Measurements from ENCODE around the gene CEBPE.

The CEBPE gene

DNA sequence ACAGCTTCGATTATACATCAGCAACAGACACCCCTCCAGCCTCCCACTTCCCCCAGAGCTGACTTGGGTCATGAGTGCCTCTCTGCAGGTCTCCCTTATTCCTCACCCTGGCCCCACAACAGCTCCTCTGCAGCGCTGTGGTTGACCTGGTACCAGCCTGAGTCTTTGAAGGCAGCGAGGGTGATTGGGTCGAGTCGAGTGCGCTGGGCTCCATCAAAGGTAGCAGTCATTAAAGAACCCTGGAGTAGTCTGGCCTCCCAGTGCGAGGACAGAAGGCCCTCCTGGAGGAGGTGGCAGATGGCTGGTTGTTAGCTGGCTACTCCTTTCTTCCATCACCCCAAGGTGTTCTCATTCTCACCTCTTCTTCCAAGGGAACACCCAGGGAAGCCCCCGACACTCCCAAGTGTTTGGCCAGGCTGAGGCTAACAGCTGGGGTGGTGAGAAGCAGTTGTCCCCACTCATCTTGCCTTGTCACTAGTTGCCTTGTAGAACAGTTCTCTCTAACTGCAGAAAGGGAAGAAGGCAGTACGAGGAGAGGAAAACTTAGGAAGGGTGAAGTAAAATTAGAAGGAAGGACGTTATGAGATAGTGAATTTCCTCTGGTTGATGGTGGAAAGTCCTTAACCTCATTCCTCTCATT, 16.9 kb downstream of the CEBPE start:
- no peak for DNase-seq

DNA sequence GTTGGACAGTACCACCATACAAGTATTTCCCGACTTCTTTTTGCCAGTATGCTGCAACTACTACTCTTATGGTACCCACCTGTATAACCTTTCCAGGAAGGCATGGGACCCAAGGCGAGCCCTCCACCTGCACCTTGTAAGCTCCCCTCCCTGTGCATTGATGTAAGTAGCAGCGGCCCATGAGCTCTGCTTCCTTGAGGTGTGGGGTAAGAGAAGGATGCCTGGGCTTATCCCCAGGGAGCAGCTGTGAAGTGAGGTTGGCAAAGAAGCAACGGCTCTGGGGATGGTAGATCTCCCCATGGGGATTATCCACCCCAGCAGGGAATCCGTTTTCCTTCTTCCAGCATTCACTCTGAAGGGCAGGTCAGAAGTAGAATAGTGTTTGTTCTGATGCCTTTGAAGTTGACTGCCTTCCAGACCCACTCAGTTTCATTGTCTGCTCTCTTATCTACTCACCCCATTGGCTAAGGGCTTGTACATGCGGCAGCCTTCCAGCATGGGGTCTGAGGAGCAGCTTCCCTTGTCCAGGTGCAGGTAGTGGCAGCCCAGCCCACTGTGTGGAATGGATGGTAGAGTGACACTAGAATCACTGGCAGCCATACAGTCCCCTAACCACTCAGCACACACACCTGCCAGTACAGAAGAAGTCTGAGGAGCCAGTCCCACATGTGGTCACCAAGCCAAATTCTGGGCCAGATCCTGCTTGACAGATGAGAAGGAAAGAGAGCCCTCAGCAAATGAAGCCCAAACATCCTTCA, 17.7 kb downstream of the CEBPE start:
- no peak for DNase-seq

DNA sequence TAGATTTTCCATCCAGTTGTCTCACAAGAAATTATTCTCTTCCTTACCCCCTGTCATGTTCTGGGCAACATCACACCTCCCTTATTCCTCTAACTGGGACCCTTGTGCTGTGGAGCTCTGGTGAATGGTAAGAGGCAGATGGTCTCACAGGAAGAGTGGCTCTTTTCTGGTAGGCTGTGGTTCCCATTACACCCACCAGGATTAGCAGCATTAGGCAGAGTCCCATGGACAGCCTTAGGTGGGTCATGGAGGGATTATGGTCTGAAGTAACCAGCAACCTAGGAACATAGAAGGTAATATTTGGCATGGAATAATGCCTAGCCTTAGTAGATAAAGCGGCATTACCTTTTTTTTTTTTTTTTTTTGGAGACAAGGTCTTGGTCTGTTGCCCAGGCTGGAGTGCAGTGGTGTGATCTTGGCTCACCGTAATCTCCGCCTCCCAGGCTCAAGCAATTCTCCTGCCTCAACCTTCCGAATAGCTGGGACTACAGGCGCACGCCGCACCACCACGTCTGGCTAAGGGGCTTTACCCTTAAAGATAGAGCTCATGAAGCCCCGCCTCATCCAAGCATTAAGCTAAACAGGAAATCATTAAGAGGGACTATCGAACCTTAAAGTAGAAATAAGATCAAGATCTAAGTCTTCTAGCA, 19.7 kb downstream of the CEBPE start:
- DNase-seq, result no peak

DNA sequence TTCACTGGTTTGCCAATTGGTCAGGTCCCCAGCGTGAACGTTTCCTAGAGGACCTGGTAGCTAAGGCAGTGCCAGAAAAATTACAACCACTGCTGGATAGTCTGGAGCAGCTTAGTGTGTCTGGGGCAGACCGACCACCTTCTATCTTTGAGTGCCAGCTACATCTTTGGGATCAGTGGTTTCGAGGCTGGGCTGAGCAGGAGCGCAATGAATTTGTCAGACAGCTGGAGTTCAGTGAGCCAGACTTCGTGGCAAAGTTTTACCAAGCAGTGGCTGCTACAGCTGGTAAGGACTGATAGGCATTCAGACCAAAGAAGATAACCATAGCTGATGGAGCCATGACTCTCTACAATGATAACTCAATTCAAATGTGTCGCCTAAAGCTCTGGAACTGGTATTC, 21.3 kb downstream of the CEBPE start:
- no peak for DNase-seq

DNA sequence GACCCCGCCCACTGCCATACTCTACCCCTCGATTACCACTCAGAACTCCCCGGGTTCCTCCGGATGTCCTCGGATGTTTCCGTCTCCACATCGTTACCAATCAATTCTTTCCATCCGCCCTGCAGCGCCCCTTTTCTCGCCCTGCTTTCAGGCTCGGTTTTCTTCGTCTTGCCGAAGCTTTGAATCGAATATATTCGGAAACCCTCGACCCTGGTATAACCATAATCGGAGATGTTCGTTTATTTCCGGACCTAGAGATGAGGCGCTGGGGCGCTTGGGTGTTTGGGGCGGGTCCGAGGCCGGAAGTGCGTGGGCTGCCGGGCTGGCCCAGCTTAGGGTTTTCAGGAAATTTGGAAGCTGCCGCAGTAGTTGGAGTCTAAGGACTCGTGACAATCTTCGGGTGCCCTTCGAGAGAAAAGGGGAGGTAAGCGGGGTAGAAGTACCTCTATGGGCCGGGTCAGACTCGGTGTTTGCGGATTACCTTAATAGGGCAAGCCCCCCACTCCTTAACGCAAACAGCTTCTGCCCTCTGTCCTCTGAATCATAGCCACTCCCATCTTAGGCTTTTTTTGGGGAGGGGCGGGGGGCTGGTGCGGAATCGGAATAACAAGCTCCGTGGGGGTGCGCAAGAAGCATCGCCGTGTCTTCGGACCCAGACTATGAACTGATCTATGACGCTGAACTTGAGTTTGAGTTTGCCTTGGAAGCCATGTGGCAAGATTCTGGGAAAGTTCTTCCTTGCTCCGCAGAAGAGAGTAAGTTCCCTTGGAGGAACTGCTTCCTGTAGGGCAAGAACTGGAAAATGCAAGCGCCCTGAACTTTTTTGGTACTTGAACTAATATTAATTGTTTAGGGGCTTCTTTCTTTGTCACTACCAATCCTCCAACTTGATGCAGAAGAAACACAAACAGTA, 23.6 kb downstream of the CEBPE start, which contains the start of gene C14orf119:
C14orf119 (plus strand) TSS at position 310 of the 913 bp plus-strand sequence. CDS start 2,154 bp downstream, outside the sequence.
- DNase-seq, result no peak

DNA sequence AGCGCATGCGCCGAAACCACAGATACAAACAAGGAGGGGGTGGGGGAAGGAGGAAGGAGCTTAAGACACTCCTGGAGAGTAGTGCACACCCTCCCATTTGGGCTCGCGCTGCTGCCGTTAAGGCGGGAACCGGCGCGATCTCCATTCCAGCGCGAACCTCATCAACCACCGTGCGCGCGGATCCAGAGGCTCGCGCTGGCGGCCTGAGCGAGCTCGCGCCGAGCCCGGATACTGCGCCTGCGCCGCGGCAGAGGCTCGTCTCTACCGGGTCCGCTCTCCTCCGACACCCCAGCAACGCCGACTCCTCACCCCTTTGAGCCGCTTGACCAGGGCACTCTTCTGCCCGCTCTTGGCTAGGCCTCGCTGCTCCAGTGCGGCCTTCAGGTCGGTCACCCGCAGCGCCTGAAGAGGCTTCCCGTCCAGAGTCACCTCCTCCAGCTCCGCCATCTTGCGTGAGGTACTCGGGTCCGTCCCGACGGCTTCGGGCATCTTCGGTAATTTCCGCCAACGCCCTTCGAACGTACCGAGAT, 24.3 kb downstream of the CEBPE start, which contains the start of gene ACIN1:
ACIN1 (minus strand) TSS at position 471 of the 530 bp plus-strand sequence; CDS start at position 447, 24 bp downstream.
- no peak for DNase-seq

DNA sequence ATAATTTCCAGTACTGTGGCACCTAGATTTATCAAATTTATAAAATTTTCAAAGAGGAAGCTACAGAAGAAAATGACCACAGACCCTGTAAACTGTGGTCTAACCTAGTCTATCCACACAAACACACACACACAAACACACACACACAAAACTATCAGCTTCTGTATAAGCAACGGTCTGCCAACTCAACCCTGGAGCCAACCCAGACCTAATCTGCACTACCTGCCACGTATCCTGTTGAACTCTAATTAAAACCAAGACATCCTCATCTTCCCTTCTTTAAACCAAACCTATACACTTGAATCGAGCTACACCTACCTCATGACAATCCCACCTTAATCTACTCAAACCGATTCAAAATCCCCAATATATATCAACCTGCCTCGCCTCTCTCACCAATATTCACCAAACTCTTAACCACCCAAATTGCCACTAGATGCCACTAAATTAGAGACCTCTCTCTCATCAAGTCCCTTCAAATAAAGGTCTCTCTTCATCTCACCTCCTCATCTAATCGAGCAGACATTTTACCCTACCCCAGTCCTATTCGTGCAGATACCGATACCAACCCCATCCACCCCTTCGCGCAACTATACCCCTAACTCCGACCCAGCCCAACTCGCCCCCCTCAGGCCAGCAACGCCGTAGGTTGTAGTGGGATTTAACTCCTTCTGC, 24.9 kb downstream of the CEBPE start:
- DNase-seq, result no peak

DNA sequence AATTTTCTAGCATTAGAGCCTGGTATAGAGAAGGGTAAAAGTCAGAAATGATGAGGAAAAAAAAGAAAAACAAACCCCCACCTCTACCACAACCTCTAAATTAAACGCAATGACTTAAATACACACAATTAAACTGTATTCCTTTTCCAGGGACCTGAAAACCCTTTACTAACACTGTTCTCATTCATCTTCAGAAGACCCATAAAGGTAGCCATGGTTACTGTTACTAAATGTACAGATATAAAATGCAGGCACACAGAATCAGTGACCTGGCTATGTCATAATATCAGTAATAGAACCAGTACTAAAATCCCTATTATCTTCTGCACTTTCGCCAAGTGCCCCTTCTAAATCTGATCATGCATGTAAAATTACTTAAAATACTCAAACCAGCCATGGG, 25.5 kb downstream of the CEBPE start:
- DNase-seq, result no peak

DNA sequence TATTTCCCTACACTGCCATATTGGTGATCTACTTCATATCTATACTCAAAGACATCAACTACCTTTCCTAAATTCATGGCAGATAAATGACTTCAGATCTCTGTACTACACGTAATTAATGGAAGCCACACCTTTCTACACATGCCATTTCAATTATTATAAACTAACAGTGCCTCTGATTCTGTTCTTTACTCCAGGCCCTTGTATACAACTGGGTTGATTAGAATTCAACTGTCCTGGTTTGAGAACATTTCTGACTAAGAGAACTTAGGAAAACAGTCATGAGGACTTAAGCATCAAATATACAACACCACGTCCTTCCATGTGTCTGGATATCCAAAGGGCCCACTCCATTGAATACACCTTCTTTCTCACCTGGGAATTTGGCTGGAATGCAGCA, 26.0 kb downstream of the CEBPE start:
- DNase-seq, result no peak

DNA sequence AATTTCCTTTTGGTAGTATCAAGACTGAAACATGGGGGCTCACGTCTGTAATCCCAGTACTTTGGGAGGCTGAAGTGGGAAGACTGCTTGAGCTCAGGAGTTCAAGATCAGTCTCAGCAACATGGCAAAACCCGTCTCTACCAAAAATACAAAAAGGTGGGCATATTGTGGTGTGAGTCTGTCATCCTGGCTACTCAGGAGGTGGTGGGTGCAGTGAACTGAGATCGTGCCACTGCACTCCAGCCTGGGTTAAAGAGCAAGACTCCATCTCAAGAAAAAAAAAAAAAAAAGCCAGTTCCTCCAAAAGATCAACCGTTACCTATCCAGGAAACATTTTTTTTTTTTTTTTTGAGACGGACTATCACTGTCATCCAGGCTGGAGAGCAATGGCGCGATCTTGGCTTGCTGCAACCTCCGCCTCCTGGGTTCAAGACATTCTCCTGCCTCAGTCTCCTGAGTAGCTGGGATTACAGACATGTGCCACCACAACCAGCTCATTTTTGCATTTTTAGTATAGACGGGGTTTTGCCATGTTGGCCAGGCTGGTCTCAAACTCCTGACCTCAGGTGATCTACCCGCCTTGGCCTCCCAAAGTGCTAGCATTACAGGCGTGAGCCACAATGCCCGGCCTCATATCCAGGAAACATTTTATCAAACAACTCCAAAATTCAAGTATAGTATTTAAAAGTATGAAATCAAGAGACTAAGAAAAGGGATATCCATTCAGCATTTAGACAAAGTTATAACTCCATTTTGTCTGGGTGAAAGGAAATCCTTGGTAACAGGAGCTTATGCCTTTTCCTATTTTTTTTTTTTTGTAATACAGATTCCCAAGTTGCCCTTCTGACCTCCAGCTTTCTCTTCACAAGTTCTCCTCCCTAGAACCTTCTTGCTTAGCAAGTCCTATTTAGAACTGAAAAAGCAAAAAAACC, 27.5 kb downstream of the CEBPE start:
- DNase-seq, result no peak

DNA sequence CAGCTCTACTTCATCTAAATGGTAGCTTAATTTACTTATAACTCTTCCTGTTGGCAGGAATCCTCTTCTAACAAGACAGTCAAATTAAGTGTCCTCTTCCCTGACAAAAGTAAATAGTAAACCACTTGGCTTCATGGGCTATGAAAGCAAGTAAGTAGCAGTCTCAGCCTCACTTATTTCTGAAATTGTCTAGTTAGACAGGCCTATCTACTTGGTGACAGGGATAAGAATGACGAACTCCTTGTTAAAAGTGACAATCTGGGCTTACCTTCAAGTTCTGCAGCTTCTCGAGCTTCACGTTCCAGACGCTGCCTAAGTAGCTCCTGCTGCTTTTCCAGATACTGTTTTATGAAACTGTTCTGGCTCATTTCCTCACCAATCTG, 28.8 kb downstream of the CEBPE start:
- no peak for DNase-seq

DNA sequence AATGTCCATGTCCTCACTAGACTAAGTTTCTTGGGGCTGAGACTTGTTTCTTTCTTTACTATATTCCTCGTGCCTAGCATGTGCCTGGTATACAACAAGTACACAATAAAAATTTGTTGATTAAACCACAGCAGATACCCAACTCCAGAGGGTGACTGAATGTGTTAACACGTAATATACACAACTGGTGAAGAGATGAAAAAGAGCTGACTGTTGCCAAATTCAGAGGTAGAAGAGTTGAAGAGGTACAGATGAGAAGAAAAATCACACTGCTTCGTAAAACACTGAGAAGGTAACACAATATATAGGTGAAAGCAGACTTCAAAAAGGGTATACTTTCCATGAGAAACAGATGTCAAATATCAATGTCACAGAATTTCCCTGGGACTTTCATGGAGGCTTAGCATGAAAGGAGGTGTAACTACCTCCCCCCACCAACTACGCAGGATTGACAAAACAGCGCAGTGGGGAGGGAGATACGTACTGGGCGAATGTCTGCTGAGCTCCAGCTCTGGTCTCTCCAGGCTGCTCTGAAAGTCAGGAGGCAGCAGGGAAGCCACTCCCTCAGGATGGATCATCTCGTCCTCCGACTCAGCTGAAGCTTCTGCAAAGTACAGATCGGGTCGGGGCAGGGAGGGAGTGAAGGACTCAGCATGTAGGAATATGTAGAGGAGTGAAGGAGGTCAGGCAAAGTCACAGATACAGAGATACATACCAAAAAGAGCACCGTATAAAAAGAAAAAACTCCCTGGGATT, 29.4 kb downstream of the CEBPE start:
- no peak for DNase-seq

DNA sequence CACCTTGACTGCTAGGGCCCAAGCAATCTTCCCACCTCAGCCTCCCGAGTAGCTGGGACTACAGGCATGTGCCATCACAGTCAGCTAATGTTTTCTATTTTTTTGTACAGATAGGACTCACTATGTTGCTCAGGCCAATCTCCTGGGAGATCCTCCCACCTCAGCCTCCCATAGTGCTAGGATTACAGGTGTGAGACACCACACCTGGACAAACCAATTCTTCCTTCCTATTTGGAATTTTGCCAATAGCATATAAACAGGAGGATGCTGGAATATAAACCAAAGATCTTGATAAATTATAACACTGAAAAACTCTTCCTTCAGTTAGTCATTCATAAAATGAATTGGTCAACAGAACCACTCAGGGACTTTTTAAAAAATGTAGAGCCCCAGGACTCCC, 32.5 kb downstream of the CEBPE start:
- DNase-seq, result no peak

DNA sequence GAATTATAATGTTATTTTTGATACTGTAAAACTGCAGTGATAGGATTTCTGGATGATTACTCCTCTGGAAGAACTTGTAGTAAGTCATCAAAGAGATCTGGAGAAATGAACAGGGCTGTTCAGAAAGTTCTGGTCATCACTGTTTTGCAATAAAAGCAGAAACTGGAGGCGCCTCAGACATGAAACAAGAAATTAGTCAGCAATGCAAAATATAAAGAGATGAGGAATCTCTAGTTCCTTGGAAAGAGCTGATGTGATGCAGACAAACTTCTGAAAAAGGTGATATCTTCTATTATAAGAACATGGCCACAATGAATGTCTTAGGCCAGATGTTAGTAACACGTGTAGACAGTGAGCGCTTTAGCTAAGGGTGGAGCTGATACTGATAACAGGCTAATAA, 33.6 kb downstream of the CEBPE start:
- no peak for DNase-seq

DNA sequence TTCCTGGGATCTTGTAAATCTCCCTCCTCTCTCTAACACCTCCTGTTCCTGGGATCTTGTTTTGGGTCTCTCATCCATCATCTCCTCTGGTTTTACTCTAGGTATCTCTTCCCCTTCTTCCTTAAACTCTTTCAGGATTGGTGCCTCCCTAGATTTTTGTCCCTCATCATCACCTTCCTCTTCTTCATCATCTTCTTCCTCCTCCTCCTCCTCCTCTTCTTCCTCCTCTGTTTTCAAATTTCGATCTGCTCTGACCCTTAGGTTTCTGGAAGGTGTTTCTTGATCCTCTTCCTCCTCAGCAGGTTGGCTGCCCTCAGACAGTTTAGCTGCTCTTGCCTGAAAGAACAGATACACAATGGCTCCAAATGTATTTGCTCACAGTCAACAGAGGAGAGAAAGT, 38.6 kb downstream of the CEBPE start:
- DNase-seq, result no peak

DNA sequence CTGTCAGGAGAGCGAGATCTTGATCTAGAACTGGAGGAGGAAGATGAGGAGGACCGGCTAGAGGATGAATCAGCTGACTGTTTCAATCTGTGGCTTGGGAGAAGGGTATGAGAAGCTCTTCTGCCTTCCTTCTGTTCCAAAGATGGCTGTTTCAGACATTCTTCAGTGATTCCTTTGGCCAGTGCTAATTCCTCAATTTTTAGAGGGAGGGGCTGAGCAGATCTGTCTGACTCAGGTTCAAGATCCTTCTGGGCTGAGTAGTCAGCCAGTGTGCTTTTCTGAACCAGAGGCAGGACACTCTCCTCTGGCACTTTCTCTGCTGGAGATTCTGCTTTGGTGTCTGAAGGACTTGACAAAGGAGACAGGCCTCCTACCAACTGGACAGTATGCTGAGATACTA, 39.3 kb downstream of the CEBPE start:
- DNase-seq, result no peak

DNA sequence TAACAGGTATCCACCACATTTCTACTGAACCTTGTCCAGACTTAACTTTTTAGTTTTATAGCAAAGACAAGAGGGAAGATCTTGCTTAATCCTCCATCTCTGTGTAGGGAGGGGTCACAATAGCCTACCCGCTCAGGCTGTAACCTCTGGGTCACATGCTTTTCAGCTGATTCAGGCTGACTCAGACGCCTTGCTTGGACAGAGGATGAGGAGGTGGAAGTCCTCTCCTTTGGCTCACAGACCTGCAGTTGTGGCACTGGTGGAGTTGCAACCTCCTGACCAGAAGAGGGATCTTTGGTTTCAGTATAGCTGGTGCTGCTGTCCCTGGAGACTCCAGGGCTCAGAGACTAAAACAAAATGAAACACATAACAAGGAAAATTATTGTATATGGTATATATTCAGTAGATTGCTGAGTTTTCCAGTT, 40.4 kb downstream of the CEBPE start:
- no peak for DNase-seq

DNA sequence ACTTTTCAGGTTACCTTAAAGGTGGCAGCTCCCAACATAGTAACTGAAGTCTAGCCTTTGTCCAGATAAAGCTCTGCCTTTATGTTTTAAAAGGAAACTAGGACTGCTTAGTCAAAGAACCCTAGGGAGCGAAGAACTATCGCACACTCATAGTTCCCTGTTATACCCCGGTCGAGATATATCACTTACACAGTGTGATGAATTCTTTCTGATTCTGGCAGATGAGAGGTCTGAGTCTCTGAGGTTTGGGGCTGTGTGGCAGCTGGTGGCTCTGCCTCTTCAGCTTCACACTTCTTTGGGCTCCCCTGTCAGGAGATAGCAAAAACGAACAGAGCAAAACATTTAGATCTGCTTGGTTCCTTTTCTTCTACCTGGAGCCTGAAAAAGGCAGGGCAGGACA, 41.1 kb downstream of the CEBPE start:
- no peak for DNase-seq

DNA sequence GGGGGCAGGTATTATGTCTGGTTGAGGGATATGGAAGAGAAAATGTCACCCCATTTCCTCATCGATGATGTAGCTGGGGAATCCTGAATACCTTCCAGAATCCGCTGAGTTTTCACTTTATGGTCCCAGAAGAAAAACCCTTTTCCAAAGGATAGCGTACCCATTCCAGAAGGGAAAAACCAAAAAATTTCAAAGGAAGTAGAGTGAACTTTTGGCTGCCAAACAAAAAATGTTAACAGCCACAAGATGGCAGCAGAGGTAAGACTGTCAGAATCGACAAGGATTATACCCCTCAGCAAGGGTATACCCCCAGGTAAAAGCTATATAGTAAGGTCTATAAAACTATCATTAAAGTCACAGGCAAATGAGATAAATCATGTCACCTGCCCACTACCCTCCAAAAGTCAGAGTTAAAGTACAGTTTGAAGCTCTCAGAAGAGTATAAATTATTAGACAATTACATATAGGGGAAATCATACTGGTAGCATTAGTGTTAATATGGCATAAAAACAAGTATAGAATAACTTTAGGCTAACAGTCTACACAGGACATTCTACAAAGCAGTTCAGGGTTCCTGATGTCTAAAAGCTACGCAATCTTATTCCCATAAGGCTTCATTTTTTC, 42.2 kb downstream of the CEBPE start:
- DNase-seq, result no peak

DNA sequence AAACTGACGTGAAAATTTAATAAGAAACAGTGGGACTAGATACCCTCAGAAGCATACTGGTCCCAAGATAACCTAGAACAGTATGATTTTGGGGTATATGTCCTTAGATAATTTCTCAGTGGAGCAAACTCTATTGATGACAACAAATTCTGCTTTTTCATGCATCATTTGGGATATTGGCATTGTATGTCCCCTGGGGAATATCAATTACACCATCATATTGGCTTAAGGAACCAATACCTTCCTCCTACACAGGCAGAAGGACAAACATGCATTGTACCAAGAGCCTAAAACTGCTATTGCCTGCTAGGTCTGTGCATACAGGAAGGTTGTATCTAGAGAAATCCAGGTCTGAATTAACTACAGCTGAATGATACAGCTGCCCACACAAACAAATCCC, 44.1 kb downstream of the CEBPE start:
- DNase-seq, result no peak
